Stimulated activated CD8-positive, alpha-beta memory T cell treated with anti-CD3 and anti-CD28 coated beads, Interleukin-15, amount 100 ng/mL, for 1 hour (primary cell): ENCODE measurements around the gene CCDC136.

Experiments
- DNase-seq: peaks from one replicate; pipeline ENCODE4 v3.0.0-alpha.2; 2020; ENCODE audit warnings: low read depth

Gene CCDC136

DNA sequence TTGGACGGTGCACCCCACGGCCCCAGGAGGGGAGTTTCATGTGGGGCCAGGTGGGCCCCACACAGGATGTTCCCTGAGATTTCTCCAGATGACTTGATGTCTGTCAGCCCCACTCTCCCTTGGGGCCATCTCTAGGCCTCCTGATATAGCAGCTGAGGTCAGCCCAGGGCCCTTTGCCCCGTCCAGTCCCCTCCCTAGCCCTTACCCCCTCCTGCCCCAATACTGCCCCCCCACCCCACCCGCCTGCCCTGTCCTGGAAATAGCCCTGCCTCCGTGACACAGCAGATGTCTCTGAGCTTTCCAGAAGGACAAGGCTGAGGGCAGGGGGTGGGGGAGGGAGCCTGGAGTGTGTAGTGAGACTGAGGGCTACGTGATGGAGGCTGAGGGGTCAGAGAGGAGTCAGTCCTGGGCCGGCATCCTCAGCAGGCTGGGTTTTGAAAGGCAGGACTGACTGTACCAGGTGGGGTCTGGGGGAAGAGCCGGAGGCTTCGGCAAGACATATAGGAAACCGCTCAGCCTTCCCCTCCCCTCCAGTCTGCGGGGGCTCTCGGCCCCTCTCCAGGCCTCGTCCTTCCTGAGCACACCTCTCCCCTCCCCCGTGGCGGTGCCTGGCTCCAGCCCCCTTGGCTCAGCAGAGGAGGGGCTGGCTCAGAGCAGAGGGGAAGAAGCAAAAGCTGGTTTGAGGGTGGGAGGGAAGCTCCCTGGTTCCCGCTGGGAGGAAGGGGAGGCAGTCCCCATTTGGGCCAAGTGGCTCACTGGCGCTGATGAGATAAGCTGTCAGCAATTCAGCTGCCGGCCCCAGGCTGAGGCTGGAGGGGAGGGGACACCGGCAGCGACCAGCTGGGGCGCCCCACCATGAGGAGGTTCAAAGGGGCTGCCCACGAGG, 40.5 kb downstream of the CCDC136 start:
- no peak for DNase-seq

DNA sequence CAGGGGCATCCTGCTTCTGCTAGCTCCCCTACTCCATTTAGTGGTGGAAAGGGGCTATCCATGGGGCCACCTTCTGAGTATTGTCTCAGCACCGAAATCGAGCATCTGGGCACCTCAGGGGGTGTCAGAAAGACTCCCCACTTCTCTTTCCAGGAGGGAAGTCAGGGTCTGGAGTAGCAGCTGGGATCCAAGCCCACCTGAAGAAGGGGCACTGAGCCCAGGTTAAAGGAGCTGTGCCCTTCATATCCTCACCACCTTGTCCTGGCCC, 41.0 kb downstream of the CCDC136 start:
- DNase-seq, result no peak

DNA sequence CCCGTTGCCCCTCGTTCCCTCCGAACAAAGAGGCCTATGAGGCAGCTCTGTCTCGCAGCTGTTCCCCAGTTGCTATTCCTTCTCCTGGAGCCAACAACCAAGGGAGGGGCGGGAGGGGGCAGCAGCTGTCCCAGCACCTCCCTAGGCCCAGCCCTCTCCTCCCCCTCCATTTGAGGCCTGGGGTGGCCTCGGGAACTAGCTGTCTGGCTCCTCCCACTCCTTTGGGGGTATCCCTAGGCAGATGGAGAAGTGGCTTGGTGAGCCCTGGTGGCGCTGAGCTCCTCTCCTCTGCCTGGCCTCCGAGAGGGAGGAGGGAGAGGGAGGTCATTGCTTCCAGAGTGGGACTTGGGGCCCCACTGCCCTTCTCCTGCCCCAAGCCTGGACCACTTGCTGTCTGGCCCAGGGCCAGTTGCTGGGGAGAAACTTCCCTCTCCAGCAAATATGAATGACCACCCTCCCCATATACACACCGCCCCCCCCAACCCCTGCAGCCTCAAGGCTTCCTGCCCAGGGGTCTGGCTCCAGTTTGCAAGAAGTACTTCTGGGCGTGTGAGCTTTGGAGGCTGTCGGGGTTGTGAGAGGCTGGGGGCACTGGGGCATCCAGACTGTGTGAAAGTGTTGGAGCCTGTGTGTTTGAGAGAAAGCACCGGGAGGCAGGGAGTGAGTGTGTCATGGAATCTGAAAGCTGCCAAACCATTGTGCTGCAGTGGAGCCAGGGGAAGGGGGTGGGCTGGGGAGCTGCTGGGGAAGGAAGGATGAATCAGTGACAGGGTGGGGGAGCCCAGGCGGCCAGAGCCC, 41.6 kb downstream of the CCDC136 start:
- DNase-seq, result no peak

DNA sequence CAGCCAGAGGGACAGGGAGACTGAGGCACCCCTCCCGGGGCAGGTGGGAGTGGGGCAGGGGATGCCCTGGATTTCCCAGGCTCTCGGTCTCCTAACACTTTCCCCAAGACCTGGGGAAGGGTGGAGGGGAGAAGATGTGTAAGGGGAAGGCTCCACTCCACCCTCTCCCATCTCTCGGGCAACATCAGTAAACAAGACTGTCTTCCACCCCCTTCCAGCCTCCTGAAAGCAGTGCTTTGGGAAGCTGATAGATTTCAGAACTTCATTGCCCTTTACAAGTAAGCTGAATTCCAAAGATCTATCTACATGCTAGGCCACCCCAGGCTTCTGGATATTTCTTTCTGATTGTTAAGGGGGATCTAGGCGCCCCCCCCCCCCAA, 42.2 kb downstream of the CCDC136 start:
- no peak for DNase-seq

DNA sequence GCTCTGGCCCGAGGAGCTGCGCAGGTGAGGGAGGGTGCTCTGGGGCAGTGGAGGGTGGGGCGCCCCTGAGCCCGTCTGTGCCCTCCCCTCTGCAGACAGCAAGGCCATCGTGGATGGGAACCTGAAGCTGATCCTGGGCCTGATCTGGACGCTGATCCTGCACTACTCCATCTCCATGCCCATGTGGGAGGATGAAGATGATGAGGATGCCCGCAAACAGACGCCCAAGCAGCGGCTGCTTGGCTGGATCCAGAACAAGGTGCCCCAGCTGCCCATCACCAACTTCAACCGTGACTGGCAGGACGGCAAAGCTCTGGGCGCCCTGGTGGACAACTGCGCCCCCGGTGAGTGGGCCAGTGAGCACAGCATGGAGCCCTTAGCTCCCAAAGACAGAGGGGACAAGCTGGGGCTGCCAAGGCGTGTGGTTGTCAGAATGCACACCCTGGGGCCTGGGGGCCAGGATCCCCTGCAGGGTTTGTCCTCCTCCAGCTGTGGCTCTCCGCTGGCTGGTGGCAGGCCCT, 43.5 kb downstream of the CCDC136 start:
- DNase-seq, result no peak

DNA sequence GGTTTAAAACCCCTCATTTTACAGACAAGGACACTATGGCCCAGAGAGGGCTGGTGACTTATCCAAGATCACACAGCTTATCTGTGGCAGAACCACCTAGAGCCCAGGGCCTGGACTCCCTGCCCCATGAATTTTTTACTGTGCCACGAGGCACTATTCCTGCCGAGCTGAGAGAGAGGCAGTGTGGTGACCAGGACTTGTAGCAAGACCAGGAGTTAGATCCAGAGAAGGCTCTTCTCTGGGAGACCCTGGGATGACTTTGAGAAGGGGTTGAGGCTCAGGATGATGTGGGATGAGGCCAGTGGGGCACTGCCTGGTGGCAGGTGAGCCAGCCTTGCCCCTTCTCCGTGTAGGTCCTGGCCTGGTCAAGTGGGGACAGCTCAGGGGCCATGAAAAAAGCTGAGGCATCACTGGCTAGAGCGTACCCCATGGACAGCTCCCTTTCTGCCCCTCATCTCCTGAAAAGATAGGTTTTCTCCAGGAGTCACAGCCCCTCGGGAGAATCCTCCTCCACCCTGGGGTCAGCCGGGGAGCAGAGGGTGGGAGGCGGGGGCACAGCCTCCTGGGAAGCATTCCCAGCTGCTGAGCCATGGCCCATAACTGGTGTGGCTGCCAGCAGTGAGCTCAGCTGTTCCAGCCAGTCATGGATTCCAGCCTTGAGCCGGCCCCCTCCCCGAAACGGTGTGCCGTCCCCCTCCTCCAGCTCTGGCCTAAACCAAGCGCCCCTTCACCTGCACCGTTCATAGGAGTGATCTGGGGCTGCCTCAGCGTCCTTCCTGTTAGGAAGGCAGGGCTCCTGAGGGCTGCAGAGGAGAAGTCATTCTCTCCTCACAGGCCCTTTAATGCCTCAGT, 44.2 kb downstream of the CCDC136 start:
- DNase-seq, result no peak

DNA sequence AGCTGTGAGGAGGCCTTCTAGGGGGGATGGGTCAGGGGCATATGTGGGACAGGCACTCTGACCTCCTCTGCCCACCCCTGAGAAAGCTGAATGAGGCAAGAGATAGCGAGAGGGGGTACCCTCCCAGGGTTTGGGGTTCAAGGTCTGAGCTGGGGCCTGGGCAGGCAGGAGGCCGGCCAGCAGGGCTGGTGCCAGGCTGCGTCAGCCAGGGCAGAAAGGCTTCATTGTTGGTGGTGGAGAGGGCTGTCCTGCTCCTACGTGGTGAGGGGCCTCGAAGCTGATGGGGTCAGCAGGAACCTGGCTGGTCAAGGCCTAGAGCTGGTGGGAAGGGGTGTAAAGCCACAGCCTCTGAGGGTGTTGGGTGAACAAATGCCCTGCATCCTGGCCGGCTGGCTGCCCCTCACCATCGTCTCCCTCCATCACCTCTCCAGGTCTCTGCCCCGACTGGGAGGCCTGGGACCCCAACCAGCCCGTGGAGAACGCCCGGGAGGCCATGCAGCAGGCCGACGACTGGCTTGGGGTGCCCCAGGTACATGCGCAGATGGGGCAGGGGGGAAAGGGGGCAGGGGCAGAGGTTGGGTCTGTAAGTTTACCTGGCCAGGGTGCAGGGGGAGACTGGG, 45.1 kb downstream of the CCDC136 start:
- no peak for DNase-seq

DNA sequence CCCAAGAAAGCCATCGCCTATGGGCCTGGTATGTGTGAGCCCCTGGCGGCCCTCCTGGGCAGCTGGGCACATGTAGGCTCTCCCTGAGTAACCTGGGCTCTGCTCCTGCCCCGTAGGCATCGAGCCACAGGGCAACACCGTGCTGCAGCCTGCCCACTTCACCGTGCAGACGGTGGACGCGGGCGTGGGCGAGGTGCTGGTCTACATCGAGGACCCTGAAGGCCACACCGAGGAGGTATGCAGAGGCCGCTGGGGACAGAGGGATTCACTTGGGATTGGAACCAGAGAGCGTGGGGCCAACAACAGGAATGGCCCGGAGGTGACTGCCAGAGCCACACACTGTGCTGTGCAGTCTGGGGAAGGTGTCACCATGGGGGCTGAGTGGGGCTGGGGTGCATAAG, 45.8 kb downstream of the CCDC136 start:
- no peak for DNase-seq

DNA sequence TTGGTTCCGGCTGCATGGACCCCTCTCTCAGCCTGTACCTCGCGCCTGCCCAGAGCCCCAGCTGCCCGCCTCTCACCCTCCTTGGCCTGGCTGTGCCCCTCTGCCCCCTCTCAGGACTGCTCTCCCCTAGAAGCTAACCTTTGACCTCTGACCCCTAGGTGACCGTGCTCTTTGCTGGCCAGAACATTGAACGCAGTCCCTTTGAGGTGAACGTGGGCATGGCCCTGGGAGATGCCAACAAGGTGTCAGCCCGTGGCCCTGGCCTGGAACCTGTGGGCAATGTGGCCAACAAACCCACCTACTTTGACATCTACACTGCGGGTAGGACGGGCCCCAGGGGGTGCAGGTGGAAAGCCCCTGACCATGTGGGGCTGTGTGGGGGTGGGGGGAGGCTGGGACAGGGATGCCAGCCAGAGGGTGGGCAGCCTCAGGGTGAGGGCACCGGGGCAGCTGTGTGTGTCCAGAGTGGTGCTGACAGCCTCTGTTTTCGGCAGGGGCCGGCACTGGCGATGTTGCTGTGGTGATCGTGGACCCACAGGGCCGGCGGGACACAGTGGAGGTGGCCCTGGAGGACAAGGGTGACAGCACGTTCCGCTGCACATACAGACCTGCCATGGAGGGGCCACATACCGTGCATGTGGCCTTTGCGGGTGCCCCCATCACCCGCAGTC, 46.5 kb downstream of the CCDC136 start:
- no peak for DNase-seq

DNA sequence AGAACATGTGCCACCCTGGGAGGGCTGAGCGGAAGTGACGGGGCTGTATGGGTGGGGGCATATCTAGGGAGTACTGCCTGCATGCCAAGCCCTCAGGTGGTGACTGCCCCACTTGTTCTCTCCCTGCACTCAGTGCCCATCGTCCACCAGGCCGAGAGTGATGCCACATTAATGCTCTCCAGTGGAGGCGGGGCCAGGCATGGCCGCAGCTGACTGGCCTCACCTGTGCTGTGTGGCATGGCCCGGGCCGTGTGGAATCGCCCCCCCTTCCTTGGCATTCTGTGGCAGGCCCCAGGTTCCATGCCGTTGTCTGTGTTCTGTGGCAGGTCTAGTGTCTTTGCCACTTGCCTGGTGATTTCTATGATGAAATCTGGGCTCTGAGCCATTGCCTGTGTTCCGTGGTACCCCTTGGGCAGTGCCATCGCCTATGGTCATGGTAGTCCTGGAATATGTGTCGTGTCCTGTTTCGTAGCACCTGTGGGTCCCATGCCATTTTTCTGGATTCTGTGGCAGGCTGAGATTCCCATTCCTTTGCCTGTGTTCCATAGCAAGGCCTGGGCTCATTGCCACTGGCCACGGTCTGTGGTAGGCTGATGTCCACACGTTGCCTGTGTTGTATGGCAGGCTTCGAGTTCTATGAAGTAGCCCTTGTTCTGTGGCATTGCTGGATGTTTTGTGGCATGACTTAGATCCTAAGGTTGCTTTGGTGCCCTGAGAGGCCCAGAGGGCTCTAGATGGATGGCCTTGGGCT, 47.4 kb downstream of the CCDC136 start:
- no peak for DNase-seq

DNA sequence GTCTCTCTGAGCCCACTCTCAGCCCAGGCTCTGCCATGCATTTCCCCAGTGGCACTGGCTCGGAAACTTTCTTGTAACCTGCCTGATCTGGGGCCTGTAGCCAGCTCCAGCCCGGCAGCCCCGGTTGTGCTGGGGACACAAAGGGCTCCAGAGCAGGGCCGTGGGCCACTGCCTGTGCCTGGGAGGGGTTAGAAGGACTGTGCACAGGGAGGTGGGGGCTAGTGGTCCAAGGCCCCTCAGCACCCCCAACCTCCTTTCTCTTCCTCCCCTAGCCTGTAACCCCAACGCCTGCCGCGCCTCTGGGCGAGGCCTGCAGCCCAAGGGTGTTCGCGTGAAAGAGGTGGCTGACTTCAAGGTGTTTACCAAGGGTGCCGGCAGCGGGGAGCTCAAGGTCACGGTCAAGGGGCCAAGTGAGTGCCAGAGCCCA, 48.0 kb downstream of the CCDC136 start:
- DNase-seq, result no peak

DNA sequence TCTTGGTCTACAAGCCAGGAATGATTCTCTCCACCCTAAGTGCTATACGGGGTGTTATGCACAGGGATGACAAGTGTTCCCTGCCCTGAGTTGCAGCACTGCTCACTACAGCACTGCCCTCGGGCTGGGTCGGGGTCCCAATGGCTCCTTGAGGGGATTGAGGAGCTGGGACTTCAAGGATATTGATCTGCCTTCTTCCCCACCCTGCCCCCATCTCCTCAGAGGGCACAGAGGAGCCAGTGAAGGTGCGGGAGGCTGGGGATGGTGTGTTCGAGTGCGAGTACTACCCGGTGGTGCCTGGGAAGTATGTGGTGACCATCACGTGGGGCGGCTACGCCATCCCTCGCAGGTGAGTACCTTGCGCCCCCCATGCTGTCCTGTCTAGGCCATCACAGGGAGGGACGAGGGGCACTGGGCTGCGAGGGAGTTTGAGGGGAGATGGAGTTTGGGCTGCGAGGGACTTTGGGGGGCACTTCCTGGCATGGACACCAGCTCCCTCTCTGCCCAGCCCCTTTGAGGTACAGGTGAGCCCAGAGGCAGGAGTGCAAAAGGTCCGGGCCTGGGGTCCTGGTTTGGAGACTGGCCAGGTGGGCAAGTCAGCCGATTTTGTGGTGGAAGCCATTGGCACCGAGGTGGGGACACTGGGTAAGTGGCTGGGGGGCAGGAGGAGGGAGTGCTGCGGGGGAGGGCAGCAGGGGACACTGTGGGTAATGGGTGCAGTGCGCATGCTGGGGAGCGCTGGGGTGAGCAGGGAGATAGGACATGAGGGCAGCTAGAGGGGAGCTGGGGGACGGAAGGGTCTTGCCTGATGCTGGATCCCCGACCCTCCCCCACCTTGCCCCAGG, 48.8 kb downstream of the CCDC136 start:
- DNase-seq, result no peak

DNA sequence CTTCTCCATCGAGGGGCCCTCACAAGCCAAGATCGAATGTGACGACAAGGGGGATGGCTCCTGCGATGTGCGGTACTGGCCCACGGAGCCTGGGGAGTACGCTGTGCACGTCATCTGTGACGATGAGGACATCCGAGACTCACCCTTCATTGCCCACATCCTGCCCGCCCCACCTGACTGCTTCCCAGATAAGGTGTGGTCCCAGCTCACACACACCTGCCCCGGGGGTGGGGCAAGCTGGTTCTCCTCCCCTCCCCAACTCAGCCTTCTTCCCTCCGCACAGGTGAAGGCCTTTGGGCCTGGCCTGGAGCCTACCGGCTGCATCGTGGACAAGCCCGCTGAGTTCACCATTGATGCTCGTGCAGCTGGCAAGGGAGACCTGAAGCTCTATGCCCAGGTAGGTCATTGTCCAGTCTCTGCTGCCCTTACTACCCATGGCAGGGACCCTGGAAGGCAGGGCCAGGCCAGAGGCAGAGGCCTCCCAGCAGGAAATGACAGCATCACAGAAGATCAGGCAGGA, 49.5 kb downstream of the CCDC136 start:
- DNase-seq, result no peak

DNA sequence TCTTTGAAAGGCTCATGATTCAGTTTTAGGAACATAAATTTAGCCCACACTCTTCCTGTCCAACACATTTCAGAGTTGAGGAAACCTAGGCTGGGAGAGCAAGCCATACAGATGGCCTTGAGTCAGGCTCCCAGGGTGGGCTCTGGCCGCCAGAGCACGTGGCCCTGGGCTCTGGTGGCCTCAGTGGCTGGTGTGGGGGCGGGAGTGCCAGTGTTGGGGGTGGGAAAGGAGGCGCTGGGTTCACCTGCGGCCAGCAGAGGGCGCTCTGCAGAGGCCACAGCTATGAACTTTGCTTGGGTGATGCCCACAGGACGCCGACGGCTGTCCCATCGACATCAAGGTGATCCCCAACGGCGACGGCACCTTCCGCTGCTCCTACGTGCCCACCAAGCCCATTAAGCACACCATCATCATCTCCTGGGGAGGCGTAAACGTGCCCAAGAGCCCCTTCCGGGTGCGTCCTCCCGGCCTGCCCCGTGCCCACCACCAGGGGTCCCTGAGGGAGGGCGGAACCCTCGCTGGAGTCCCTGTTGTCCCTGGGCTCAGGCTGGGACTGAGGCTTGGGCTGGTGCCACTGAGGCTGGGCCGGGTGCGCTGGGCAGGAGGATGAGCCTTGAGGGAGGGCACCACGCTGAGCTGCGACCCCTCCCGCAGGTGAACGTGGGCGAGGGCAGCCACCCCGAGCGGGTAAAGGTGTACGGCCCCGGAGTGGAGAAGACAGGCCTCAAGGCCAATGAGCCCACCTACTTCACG, 50.3 kb downstream of the CCDC136 start:
- no peak for DNase-seq

DNA sequence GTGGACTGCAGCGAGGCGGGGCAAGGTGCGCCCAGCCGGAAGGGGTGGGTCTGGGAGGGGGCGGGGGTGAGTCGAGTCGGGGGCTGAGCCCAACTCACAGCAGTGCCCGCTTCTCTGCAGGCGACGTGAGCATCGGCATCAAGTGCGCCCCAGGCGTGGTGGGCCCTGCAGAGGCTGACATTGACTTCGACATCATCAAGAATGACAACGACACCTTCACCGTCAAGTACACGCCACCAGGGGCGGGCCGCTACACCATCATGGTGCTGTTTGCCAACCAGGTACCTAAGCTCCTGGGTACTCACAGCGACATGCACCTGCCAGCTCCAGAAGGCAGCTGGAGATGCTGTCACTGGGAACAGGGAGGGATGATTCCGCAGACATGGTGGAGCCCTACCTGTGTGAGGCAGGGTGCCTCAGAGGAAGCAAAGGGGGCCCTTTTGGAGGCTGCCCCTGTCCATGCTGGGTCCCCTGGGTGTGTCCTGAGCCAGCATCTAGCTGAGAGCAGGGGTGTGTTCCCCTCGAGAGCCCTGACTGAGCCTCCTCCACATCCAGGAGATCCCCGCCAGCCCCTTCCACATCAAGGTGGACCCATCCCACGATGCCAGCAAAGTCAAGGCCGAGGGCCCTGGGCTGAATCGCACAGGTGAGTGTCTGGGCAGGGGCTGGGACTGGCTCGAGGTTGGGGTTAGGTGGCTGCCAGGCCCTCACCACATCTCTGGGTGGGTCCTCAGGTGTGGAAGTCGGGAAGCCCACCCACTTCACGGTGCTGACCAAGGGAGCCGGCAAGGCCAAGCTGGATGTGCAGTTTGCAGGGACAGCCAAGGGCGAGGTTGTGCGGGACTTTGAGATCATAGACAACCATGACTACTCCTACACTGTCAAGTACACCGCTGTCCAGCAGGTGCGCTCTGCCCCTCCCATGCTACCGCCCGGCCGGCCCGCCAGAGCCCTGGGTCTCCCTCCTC, 51.2 kb downstream of the CCDC136 start:
- DNase-seq, result no peak

DNA sequence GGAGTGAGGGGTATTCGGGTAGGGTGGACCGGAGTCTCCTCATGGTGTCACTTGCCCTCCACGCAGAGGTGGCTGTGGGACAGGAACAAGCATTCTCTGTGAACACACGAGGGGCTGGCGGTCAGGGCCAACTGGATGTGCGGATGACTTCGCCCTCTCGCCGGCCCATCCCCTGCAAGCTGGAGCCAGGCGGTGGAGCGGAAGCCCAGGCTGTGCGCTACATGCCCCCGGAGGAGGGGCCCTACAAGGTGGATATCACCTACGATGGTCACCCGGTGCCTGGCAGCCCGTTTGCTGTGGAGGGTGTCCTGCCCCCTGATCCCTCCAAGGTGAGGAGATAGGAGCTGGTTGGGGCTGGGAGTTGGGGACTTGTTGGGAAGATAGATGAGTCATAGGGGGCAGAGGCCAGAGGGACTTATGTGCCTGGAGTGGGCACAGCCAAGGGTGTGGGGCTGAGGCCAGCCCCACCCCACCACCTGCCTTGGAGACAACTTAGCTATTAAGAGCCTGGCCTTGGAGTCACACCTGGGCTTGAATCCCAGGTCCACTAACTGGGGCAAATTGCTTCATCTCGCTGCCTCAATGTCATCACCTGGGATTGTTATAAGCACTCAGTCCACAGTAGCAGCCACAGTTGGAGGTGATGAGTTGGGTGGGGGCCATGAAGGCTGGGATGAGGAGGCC, 52.3 kb downstream of the CCDC136 start:
- DNase-seq, result no peak

DNA sequence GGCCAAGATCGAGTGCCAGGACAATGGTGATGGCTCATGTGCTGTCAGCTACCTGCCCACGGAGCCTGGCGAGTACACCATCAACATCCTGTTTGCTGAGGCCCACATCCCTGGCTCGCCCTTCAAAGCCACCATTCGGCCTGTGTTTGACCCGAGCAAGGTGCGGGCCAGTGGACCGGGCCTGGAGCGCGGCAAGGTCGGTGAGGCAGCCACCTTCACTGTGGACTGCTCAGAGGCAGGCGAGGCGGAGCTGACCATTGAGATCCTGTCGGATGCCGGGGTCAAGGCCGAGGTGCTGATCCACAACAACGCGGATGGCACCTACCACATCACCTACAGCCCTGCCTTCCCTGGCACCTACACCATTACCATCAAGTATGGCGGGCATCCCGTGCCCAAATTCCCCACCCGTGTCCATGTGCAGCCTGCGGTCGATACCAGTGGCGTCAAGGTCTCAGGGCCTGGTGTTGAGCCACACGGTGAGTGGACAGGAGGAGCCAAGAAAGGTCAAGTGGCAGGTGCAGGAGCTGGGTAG, 53.1 kb downstream of the CCDC136 start:
- DNase-seq, result no peak
